ENCODE measurements around the gene CNNM3. TPM values are rescaled to one million over a fixed set of nuclear protein-coding genes. Genes with fewer than 3 reads are reported as not detected.

CNNM3 gene
- total and polyA plus RNA-seq, 2 experiments from 2014 or later = 17.1 to 25.8 TPM

GRCh38 chr2:96770442-96771202 is 45.4 kb upstream of the CNNM3 start:
- no peak overlapping the region for H3K4me2 ChIP-seq
- no peak overlapping the region for H3K27ac ChIP-seq
- WGBS (ENCODE audit: low lambda C conversion rate, missing lambda C conversion rate) = 86% methylated on average over 25 of the region's 25 CpGs
- no peak overlapping the region for H2AFZ ChIP-seq
- no peaks in the 10 kb centered on the region for H3K36me3 ChIP-seq (replicated peaks; ENCODE audit: insufficient read depth, low read depth)
- H3K4me1 ChIP-seq (ENCODE audit: insufficient read depth) = peaks cover 20% of the 10 kb centered on the region
- H3K4me3 ChIP-seq = no peak overlapping the region
- H3K79me2 ChIP-seq = peaks cover 74% of the 10 kb centered on the region
- no peak for DNase-seq (ENCODE audit: low spot score)
- TF ChIP-seq EZH2 (IDR thresholded peaks at IDR 0.05; ENCODE audit: borderline replicate concordance) (no peak), CTCF (IDR thresholded peaks at IDR 0.05; ENCODE audit: poor library complexity) (no peak), EZH2phosphoT487 (IDR thresholded peaks at IDR 0.05; ENCODE audit: low read depth, severe bottlenecking, unreplicated experiment) (no peak)
- H3K27me3 ChIP-seq = no peaks in the 10 kb centered on the region
- H3K9me3 ChIP-seq (ENCODE audit: low read depth) = no peaks in the 10 kb centered on the region
- no peaks in the 10 kb centered on the region for H4K20me1 ChIP-seq (ENCODE audit: insufficient read depth, poor library complexity, severe bottlenecking)
- no peaks in the 10 kb centered on the region for H3K9me2 ChIP-seq (replicated peaks; ENCODE audit: insufficient read depth)

GRCh38 chr2:96771796-96772618 is 44.1 kb upstream of the CNNM3 start:
- no peak overlapping the region for H3K4me3 ChIP-seq
- no peak overlapping the region for H2AFZ ChIP-seq
- 86% methylated on average over 9 of the region's 20 CpGs for WGBS (ENCODE audit: low lambda C conversion rate, missing lambda C conversion rate)
- H3K27me3 ChIP-seq = no peaks in the 10 kb centered on the region
- H3K27ac ChIP-seq = no peak overlapping the region
- peak; percentile 48 for DNase-seq (ENCODE audit: low spot score)
- H3K79me2 ChIP-seq = peaks cover 72% of the 10 kb centered on the region
- no peaks in the 10 kb centered on the region for H4K20me1 ChIP-seq (ENCODE audit: insufficient read depth, poor library complexity, severe bottlenecking)
- H3K36me3 ChIP-seq (replicated peaks; ENCODE audit: insufficient read depth, low read depth) = no peaks in the 10 kb centered on the region
- H3K4me1 ChIP-seq (ENCODE audit: insufficient read depth) = peaks cover 20% of the 10 kb centered on the region
- TF ChIP-seq CTCF (IDR thresholded peaks at IDR 0.05; ENCODE audit: poor library complexity) (no peak), EZH2 (IDR thresholded peaks at IDR 0.05; ENCODE audit: borderline replicate concordance) (no peak), EZH2phosphoT487 (IDR thresholded peaks at IDR 0.05; ENCODE audit: low read depth, severe bottlenecking, unreplicated experiment) (no peak)
- peak overlapping the region; percentile 34 for H3K4me2 ChIP-seq
- H3K9me2 ChIP-seq (replicated peaks; ENCODE audit: insufficient read depth) = no peaks in the 10 kb centered on the region
- no peaks in the 10 kb centered on the region for H3K9me3 ChIP-seq (ENCODE audit: low read depth)

- Histone ChIP-seq H3K9me2 (replicated peaks; ENCODE audit: insufficient read depth) (no peaks in the 10 kb centered on the region), H3K36me3 (replicated peaks; ENCODE audit: insufficient read depth, low read depth) (no peaks in the 10 kb centered on the region), H4K20me1 (ENCODE audit: insufficient read depth, poor library complexity, severe bottlenecking) (no peaks in the 10 kb centered on the region), H2AFZ (no peak overlapping the region), H3K79me2 (peaks cover 71% of the 10 kb centered on the region), H3K4me2 (no peak overlapping the region), H3K9me3 (ENCODE audit: low read depth) (no peaks in the 10 kb centered on the region), H3K4me1 (ENCODE audit: insufficient read depth) (peaks cover 14% of the 10 kb centered on the region), H3K27ac (no peak overlapping the region), H3K27me3 (no peaks in the 10 kb centered on the region), H3K4me3 (no peak overlapping the region)
- WGBS (ENCODE audit: low lambda C conversion rate, missing lambda C conversion rate) = 94% methylated on average over 12 of the region's 12 CpGs
- DNase-seq (ENCODE audit: low spot score) = no peak
- TF ChIP-seq CTCF (IDR thresholded peaks at IDR 0.05; ENCODE audit: poor library complexity) = no peak
- TF ChIP-seq EZH2phosphoT487 (IDR thresholded peaks at IDR 0.05; ENCODE audit: low read depth, severe bottlenecking, unreplicated experiment) = no peak
- no peak for TF ChIP-seq EZH2 (IDR thresholded peaks at IDR 0.05; ENCODE audit: borderline replicate concordance)
These were observed 43.0 kb upstream of the CNNM3 start for GRCh38 chr2:96772903-96773671.

All from hepatocyte (in vitro differentiated cells).